WERI-Rb-1 (cell line): ENCODE data around the gene ZNF419.
"Not testable (repeated sequence)": the region's sequence is repeated elsewhere in the genome, so short reads cannot be mapped to it uniquely, and the experiment has no call there.

Source experiments
- DNase-seq: peaks from one replicate; pipeline ENCODE4 v3.0.0-alpha.2; 2020
- H3K27ac ChIP-seq: fragments of 250-450 bp; sonication (Bioruptor Pico); 2 replicates; pipeline ENCODE4 v1.5.1; 2020; ENCODE audit warnings: mild to moderate bottlenecking, moderate library complexity
- H3K27me3 ChIP-seq: fragments of 250-450 bp; sonication (Bioruptor Pico); 2 replicates; pipeline ENCODE4 v1.5.1; 2021; ENCODE audit warnings: mild to moderate bottlenecking, low read depth, moderate library complexity; ENCODE audit not compliant: insufficient read depth, severe bottlenecking
- H3K36me3 ChIP-seq: fragments of 250-450 bp; sonication (Bioruptor Pico); 2 replicates; pipeline ENCODE4 v1.5.1; 2020; ENCODE audit warnings: mild to moderate bottlenecking, moderate library complexity
- H3K4me3 ChIP-seq: 2 replicates; pipeline ENCODE4 v1.5.1; 2011; ENCODE audit warnings: low read depth, mild to moderate bottlenecking, control low read depth, low read length
- H3K9me3 ChIP-seq: fragments of 250-450 bp; sonication (Bioruptor Pico); 2 replicates; pipeline ENCODE4 v1.5.1; 2021; ENCODE audit warnings: mild to moderate bottlenecking, moderate library complexity; ENCODE audit not compliant: severe bottlenecking
- CTCF ChIP-seq: IDR thresholded peaks from 2 replicates; pipeline ENCODE4 v1.5.1; 2011; ENCODE audit warnings: low read depth, mild to moderate bottlenecking, control low read depth, inconsistent platforms, low read length

Gene ZNF419

GRCh38 chr19:57487477-57488298 lies at the start of gene ZNF419:
Gene ZNF419 (plus strand): TSS chr19:57487750. CDS start chr19:57487951, 201 bp downstream.
- H3K9me3 ChIP-seq, H3K36me3 ChIP-seq, H3K27me3 ChIP-seq: not testable (repeated sequence)
- DNase-seq, result peak; percentile 92
- peak within 1 kb of the TSS; percentile 90 for H3K4me3 ChIP-seq
- peak within 1 kb of the TSS; percentile 66 for H3K27ac ChIP-seq

- TF ChIP-seq CTCF, result no peak
- peaks cover 2% of the 10 kb centered on the region for H3K9me3 ChIP-seq
These were observed 49.6 kb upstream of the ZNF419 start for GRCh38 chr19:57437931-57438330.

GRCh38 chr19:57438925-57439324 lies 48.6 kb upstream of the ZNF419 start:
- no peak overlapping the region for H3K4me3 ChIP-seq
- H3K9me3 ChIP-seq, result peaks cover 2% of the 10 kb centered on the region
- H3K27me3 ChIP-seq, result no peaks in the 10 kb centered on the region
- peaks cover 35% of the 10 kb centered on the region for H3K36me3 ChIP-seq
- no peak overlapping the region for H3K27ac ChIP-seq
- no peak for DNase-seq
- no peak for TF ChIP-seq CTCF

More at GRCh38 chr19:57437931-57438330, 49.6 kb upstream of the ZNF419 start:
- Histone ChIP-seq H3K27me3 (no peaks in the 10 kb centered on the region), H3K36me3 (peaks cover 25% of the 10 kb centered on the region), H3K27ac (no peak overlapping the region), H3K4me3 (no peak overlapping the region)
- no peak for DNase-seq

- TF ChIP-seq CTCF, result no peak
- Histone ChIP-seq H3K27ac (no peak overlapping the region), H3K27me3 (no peaks in the 10 kb centered on the region), H3K4me3 (no peak overlapping the region), H3K36me3 (peaks cover 52% of the 10 kb centered on the region), H3K9me3 (no peaks in the 10 kb centered on the region)
- DNase-seq, result no peak
These were observed 45.4 kb upstream of the ZNF419 start for GRCh38 chr19:57441979-57442752.

- Histone ChIP-seq H3K9me3 (no peaks in the 10 kb centered on the region), H3K27me3 (no peaks in the 10 kb centered on the region), H3K36me3 (peaks cover 44% of the 10 kb centered on the region), H3K4me3 (no peak overlapping the region), H3K27ac (no peak overlapping the region)
- TF ChIP-seq CTCF, result no peak
- no peak for DNase-seq
These were observed 44.3 kb upstream of the ZNF419 start for GRCh38 chr19:57443121-57443696.

GRCh38 chr19:57452307-57452706 lies 35.2 kb upstream of the ZNF419 start:
- Histone ChIP-seq H3K27me3 (no peaks in the 10 kb centered on the region), H3K36me3 (no peaks in the 10 kb centered on the region; the same call in none of the 2 replicates), H3K4me3 (no peak overlapping the region), H3K27ac (no peak overlapping the region), H3K9me3 (no peaks in the 10 kb centered on the region)
- TF ChIP-seq CTCF, result no peak
- DNase-seq, result no peak
